GM12892 (cell line): ENCODE data around the gene TM4SF18.

Experiments
- POLR2A ChIP-seq: IDR thresholded peaks from 2 replicates; pipeline ENCODE4 v1.6.1; 2011; ENCODE audit warnings: low read depth, low read length, control low read depth
- POLR2AphosphoS5 ChIP-seq: IDR thresholded peaks from 2 replicates; pipeline ENCODE4 v1.6.1; 2011; ENCODE audit warnings: low read depth, low read length, control low read depth
- TAF1 ChIP-seq: IDR thresholded peaks from 2 replicates; pipeline ENCODE4 v1.6.1; 2011; ENCODE audit warnings: low read depth, mild to moderate bottlenecking, control low read depth, low read length, borderline replicate concordance

- no peak for TF ChIP-seq POLR2A
- TF ChIP-seq POLR2AphosphoS5, result no peak
- TF ChIP-seq TAF1, result no peak
These were observed 31.2 kb upstream of the TM4SF18 start for GRCh38 chr3:149364624-149365023.
